ENCODE measurements around the gene MIXL1.
"Not testable (repeated sequence)": the region's sequence is repeated elsewhere in the genome, so short reads cannot be mapped to it uniquely, and the experiment has no call there.

MIXL1 gene

GRCh38 chr1:226187019-226187322 lies 36.5 kb upstream of the MIXL1 start:
- Histone ChIP-seq H3K27me3 (replicated peaks; ENCODE audit: control insufficient read depth, insufficient read depth, low read length) (no peaks in the 10 kb centered on the region), H3K36me3 (ENCODE audit: control insufficient read depth, insufficient read depth, low read length) (peaks cover 1% of the 10 kb centered on the region), H3K4me3 (replicated peaks; ENCODE audit: low read depth, low read length) (peak overlapping the region; percentile 78)
- TF ChIP-seq, protein P1, sequence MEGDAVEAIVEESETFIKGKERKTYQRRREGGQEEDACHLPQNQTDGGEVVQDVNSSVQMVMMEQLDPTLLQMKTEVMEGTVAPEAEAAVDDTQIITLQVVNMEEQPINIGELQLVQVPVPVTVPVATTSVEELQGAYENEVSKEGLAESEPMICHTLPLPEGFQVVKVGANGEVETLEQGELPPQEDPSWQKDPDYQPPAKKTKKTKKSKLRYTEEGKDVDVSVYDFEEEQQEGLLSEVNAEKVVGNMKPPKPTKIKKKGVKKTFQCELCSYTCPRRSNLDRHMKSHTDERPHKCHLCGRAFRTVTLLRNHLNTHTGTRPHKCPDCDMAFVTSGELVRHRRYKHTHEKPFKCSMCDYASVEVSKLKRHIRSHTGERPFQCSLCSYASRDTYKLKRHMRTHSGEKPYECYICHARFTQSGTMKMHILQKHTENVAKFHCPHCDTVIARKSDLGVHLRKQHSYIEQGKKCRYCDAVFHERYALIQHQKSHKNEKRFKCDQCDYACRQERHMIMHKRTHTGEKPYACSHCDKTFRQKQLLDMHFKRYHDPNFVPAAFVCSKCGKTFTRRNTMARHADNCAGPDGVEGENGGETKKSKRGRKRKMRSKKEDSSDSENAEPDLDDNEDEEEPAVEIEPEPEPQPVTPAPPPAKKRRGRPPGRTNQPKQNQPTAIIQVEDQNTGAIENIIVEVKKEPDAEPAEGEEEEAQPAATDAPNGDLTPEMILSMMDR (IDR thresholded peaks at IDR 0.05; ENCODE audit: insufficient read depth, low read length, poor library complexity, severe bottlenecking), result no peak
- DNase-seq (ENCODE audit: extremely low read depth, insufficient read length), result no peak

DNA sequence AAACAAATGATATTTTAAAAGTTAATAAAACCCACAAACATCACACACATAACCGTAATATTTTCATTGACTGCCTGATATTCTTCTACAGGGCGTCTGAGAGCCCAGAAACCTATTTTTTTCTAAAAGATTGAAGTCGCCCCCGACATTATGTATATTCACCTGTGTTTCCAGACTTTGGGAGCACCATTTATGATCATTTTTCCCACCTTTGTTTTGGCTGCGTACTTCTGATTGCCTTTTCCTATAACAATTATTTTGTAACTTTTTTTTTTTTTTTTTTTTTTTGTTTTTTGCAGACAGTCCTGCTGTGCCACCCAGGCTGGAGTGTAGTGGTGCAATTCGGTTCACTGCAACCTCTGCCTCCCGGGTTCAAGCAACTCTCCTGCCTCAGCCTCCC lies 36.1 kb upstream of the MIXL1 start:
- DNase-seq (ENCODE audit: extremely low read depth, insufficient read length), result no peak
- H3K4me3 ChIP-seq (replicated peaks; ENCODE audit: low read depth, low read length), result peak overlapping the region; percentile 78
- TF ChIP-seq, protein P1 (IDR thresholded peaks at IDR 0.05; ENCODE audit: insufficient read depth, low read length, poor library complexity, severe bottlenecking), result no peak
- H3K27me3 ChIP-seq (replicated peaks; ENCODE audit: control insufficient read depth, insufficient read depth, low read length), result no peaks in the 10 kb centered on the region
- H3K36me3 ChIP-seq (ENCODE audit: control insufficient read depth, insufficient read depth, low read length), result peaks cover under 1% of the 10 kb centered on the region

DNA sequence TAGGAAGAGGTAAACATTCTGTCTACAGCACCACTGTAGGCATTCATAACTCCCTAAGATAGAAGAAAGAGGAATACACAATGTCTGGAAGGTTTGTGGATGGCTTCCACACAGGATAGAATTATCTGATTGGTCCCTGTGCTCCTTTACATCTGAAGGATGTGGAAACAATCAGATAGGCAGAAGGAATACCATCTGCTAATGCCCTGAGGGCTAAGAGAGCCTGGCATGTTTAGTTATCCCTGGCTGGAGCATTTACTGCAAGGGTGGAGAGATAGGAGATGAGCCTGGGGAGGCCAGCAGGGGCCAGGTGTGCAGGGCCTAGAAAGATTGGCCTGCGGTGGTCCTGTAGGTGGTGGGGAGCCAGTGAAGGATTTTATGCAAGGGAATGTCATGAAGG lies 28.3 kb upstream of the MIXL1 start:
- Histone ChIP-seq H3K4me3 (replicated peaks; ENCODE audit: low read depth, low read length) (no peak overlapping the region), H3K27me3 (replicated peaks; ENCODE audit: control insufficient read depth, insufficient read depth, low read length) (no peaks in the 10 kb centered on the region), H3K36me3 (ENCODE audit: control insufficient read depth, insufficient read depth, low read length) (no peaks in the 10 kb centered on the region)
- DNase-seq (ENCODE audit: extremely low read depth, insufficient read length), result no peak
- TF ChIP-seq, protein P1 (IDR thresholded peaks at IDR 0.05; ENCODE audit: insufficient read depth, low read length, poor library complexity, severe bottlenecking), result no peak

DNA sequence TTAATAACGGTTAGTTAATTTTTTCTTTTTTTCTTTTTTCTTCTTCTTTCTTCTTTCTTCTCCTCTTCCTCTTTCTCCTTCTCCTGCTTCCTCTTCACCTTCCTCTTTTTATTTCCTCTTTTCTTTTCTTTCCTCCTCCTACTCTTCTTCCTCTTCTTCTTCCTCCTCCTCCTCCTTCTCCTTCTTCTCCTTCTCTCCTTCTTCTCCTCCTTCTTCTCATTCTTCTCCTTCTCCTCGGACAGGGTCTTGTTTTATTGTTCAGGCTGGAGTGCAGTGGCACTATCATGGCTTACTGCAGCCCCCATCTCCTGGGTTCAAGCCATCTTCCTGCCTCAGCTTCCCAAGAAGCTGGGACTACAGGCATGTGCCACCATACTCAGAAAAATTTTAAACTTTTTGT lies 23.5 kb upstream of the MIXL1 start:
- no peaks in the 10 kb centered on the region for H3K27me3 ChIP-seq (replicated peaks; ENCODE audit: control insufficient read depth, insufficient read depth, low read length)
- DNase-seq (ENCODE audit: extremely low read depth, insufficient read length), result no peak
- H3K4me3 ChIP-seq (replicated peaks; ENCODE audit: low read depth, low read length), result no peak overlapping the region
- TF ChIP-seq, protein P1 (IDR thresholded peaks at IDR 0.05; ENCODE audit: insufficient read depth, low read length, poor library complexity, severe bottlenecking), result no peak
- no peaks in the 10 kb centered on the region for H3K36me3 ChIP-seq (ENCODE audit: control insufficient read depth, insufficient read depth, low read length)

- DNase-seq (ENCODE audit: extremely low read depth, insufficient read length), result no peak
- Histone ChIP-seq H3K36me3 (ENCODE audit: control insufficient read depth, insufficient read depth, low read length) (no peaks in the 10 kb centered on the region), H3K4me3 (replicated peaks; ENCODE audit: low read depth, low read length) (no peak overlapping the region), H3K27me3 (replicated peaks; ENCODE audit: control insufficient read depth, insufficient read depth, low read length) (no peaks in the 10 kb centered on the region)
- TF ChIP-seq, protein P1 (IDR thresholded peaks at IDR 0.05; ENCODE audit: insufficient read depth, low read length, poor library complexity, severe bottlenecking), result peak; percentile 68
Observed at GRCh38 chr1:226201029-226201593, 22.4 kb upstream of the MIXL1 start.

GRCh38 chr1:226202246-226202645 lies 21.2 kb upstream of the MIXL1 start:
- no peak for DNase-seq (ENCODE audit: extremely low read depth, insufficient read length)
- Histone ChIP-seq H3K36me3 (ENCODE audit: control insufficient read depth, insufficient read depth, low read length) (no peaks in the 10 kb centered on the region), H3K4me3 (replicated peaks; ENCODE audit: low read depth, low read length) (no peak overlapping the region), H3K27me3 (replicated peaks; ENCODE audit: control insufficient read depth, insufficient read depth, low read length) (no peaks in the 10 kb centered on the region)
- TF ChIP-seq, protein P1 (IDR thresholded peaks at IDR 0.05; ENCODE audit: insufficient read depth, low read length, poor library complexity, severe bottlenecking), result no peak

DNA sequence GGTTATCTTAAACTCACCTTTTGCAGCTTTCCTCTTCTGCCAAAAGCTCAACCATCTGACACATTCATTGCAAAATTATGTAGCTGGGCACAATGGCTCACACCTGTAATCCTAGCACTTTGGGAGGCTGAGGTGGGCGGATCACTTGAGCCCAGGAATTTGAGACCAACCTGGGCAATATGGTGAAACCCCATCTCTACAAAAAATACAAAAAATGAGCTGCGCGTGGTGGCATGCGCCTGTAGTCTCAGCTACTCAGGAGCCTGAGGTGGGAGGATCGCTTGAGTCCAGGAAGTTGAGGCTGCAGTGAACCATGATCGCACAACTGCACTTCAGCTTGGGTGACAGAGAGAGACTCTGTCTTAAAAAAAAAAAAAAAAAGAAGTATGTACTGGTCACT lies 20.8 kb upstream of the MIXL1 start:
- H3K27me3 ChIP-seq (replicated peaks; ENCODE audit: control insufficient read depth, insufficient read depth, low read length); H3K36me3 ChIP-seq (ENCODE audit: control insufficient read depth, insufficient read depth, low read length); DNase-seq (ENCODE audit: extremely low read depth, insufficient read length); H3K4me3 ChIP-seq (replicated peaks; ENCODE audit: low read depth, low read length): not testable (repeated sequence)

Data from GM06990 (cell line).